H1 (cell line): ENCODE data around the gene ESR1. TPM values are rescaled to one million over a fixed set of nuclear protein-coding genes. Genes with fewer than 3 reads are reported as not detected.

Experiments used
- CTCF ChIA-PET: fragments of 300-600 bp; sonication (Branson Sonifier 250); formaldehyde crosslinking; loops from one replicate; lab custom pipeline; 2021; ENCODE audit not compliant: partially characterized antibody; lab: Charles Lee
- POLR2A ChIA-PET: fragments of 300-600 bp; sonication (Branson Sonifier 250); formaldehyde crosslinking; loops from one replicate; lab custom pipeline; 2021; ENCODE audit warnings: inconsistent platforms; ENCODE audit not compliant: partially characterized antibody; lab: Charles Lee
- DNase-seq, 2 experiments: peaks; one replicate each; pipeline versions ENCODE4 v3.0.0 to v3.0.0-alpha.2; 2010 to 2022; ENCODE audit warnings: low spot score in 2 of 2, low read depth in 1 of 2, mixed read lengths in 1 of 2
- FAIRE-seq: peaks from 2 replicates; lab custom pipeline; 2011; peaks lifted over from hg19 to GRCh38; lab: Jason Lieb, UNC
- H2AFZ ChIP-seq: 2 replicates; pipeline ENCODE4 v1.8.1; 2012; ENCODE audit warnings: low read length, inconsistent platforms
- H2AK5ac ChIP-seq: 2 replicates; pipeline ENCODE4 v1.6.1; 2013; ENCODE audit warnings: low read depth, low read length
- H2BK120ac ChIP-seq: replicated peaks from 2 replicates; pipeline ENCODE3; 2013; ENCODE audit warnings: low read depth, low read length, inconsistent platforms
- H2BK12ac ChIP-seq: 2 replicates; pipeline ENCODE4 v1.6.1; 2013; ENCODE audit warnings: low read depth, low read length
- H2BK15ac ChIP-seq: 2 replicates; pipeline ENCODE4 v1.6.1; 2013; ENCODE audit warnings: low read length
- H2BK20ac ChIP-seq: 2 replicates; pipeline ENCODE4 v1.6.1; 2013; ENCODE audit warnings: low read length
- H2BK5ac ChIP-seq: 2 replicates; pipeline ENCODE4 v1.6.1; 2013; ENCODE audit warnings: low read depth, low read length
- H3K14ac ChIP-seq: 2 replicates; pipeline ENCODE4 v1.6.1; 2013; ENCODE audit warnings: inconsistent platforms; ENCODE audit not compliant: insufficient read length
- H3K18ac ChIP-seq: 2 replicates; pipeline ENCODE4 v1.6.1; 2013; ENCODE audit warnings: low read length; ENCODE audit errors: extremely low read depth
- H3K23ac ChIP-seq: 2 replicates; pipeline ENCODE4 v1.6.1; 2013; ENCODE audit warnings: inconsistent platforms; ENCODE audit not compliant: insufficient read length
- H3K23me2 ChIP-seq: 2 replicates; pipeline ENCODE4 v1.6.1; 2013; ENCODE audit warnings: low read depth, low read length
- H3K27ac ChIP-seq: 2 replicates; pipeline ENCODE4 v1.6.1; 2011; ENCODE audit warnings: low read depth, low read length, inconsistent platforms
- H3K27me3 ChIP-seq, 4 experiments: replicated peaks in 1 of 4; 1 replicate in 1 of 4; 2 replicates in 3 of 4; pipeline versions ENCODE4 v1.6.1 to v1.8.1; 2011 to 2013; ENCODE audit warnings: low read length in 3 of 4, mild to moderate bottlenecking in 3 of 4, inconsistent platforms in 2 of 4, mixed read lengths in 2 of 4, moderate library complexity in 1 of 4; ENCODE audit not compliant: control insufficient read depth in 3 of 4, insufficient read depth in 3 of 4; ENCODE audit errors: extremely low read depth in 1 of 4
- H3K36me3 ChIP-seq, 4 experiments: 2 replicates each; pipeline versions ENCODE4 v1.6.1 to v1.8.1; 2011 to 2013; ENCODE audit warnings: mild to moderate bottlenecking in 4 of 4, low read length in 3 of 4, moderate library complexity in 2 of 4, control low read depth in 1 of 4, inconsistent platforms in 1 of 4; ENCODE audit not compliant: insufficient read depth in 4 of 4, control insufficient read depth in 2 of 4
- H3K4ac ChIP-seq: replicated peaks from 2 replicates; pipeline ENCODE3; 2013; ENCODE audit warnings: low read length, low read depth, mixed read lengths, inconsistent platforms; ENCODE audit not compliant: insufficient read length
- H3K4me1 ChIP-seq, 4 experiments: replicated peaks in 1 of 4; 1 replicate in 1 of 4; 2 replicates in 3 of 4; pipeline versions ENCODE4 v1.6.1 to v1.8.1; 2011 to 2013; ENCODE audit warnings: low read length in 3 of 4, inconsistent platforms in 2 of 4, mixed read lengths in 1 of 4; ENCODE audit not compliant: insufficient read depth in 4 of 4, control insufficient read depth in 3 of 4
- H3K4me2 ChIP-seq, 2 experiments: 2 replicates each; pipeline versions ENCODE4 v1.6.1 to v1.8.1; 2011 to 2013; ENCODE audit warnings: low read depth in 2 of 2, low read length in 2 of 2, control low read depth in 1 of 2, inconsistent platforms in 1 of 2, mild to moderate bottlenecking in 1 of 2; ENCODE audit not compliant: insufficient read depth in 1 of 2
- H3K4me3 ChIP-seq, 4 experiments: fragments of 200-600, 300-600 bp in 1 of 4; sonication (generic), shearing (Covaris generic), sonication (Bioruptor Twin) in 1 of 4; 2 replicates each; pipeline versions ENCODE4 v1.5.1 to v1.8.1; 2011 to 2016; ENCODE audit warnings: low read length in 4 of 4, low read depth in 3 of 4, control low read depth in 2 of 4, inconsistent platforms in 2 of 4, mild to moderate bottlenecking in 2 of 4, mixed read lengths in 1 of 4, moderate library complexity in 1 of 4; ENCODE audit not compliant: insufficient read depth in 2 of 4; ENCODE audit errors: extremely low read depth in 1 of 4
- H3K56ac ChIP-seq: replicated peaks from 2 replicates; pipeline ENCODE3; 2013; ENCODE audit warnings: low read depth, mild to moderate bottlenecking, mixed read lengths, low read length, inconsistent platforms; ENCODE audit not compliant: insufficient read length
- H3K79me1 ChIP-seq: 2 replicates; pipeline ENCODE4 v1.6.1; 2013; ENCODE audit warnings: low read depth, low read length, control low read depth
- H3K79me2 ChIP-seq, 2 experiments: 2 replicates each; pipeline versions ENCODE4 v1.6.1 to v1.8.1; 2012 to 2013; ENCODE audit warnings: low read length in 2 of 2, mild to moderate bottlenecking in 2 of 2, inconsistent platforms in 1 of 2; ENCODE audit not compliant: insufficient read depth in 2 of 2, control insufficient read depth in 1 of 2
- H3K9ac ChIP-seq, 4 experiments: replicated peaks in 1 of 4; 1 replicate in 1 of 4; 2 replicates in 3 of 4; pipeline versions ENCODE4 v1.6.1 to v1.8.1; 2011 to 2013; ENCODE audit warnings: low read depth in 3 of 4, low read length in 3 of 4, control low read depth in 2 of 4, mild to moderate bottlenecking in 2 of 4, moderate library complexity in 2 of 4, inconsistent platforms in 1 of 4; ENCODE audit errors: extremely low read depth in 1 of 4
- H3K9me3 ChIP-seq, 2 experiments: 2 replicates each; pipeline versions ENCODE4 v1.6.1 to v1.8.1; 2012 to 2013; ENCODE audit warnings: mild to moderate bottlenecking in 2 of 2, moderate library complexity in 2 of 2, control low read depth in 1 of 2, inconsistent platforms in 1 of 2, low read depth in 1 of 2, low read length in 1 of 2, mixed read lengths in 1 of 2; ENCODE audit not compliant: insufficient read depth in 2 of 2
- H4K20me1 ChIP-seq, 2 experiments: replicated peaks in 1 of 2; 2 replicates each; pipeline versions ENCODE3 to v1.8.1; 2011 to 2013; ENCODE audit warnings: inconsistent platforms in 2 of 2, low read length in 2 of 2, mild to moderate bottlenecking in 1 of 2; ENCODE audit not compliant: insufficient read depth in 2 of 2, control insufficient read depth in 1 of 2
- H4K5ac ChIP-seq: 2 replicates; pipeline ENCODE4 v1.6.1; 2013; ENCODE audit warnings: low read length, low read depth, mixed read lengths, inconsistent platforms; ENCODE audit not compliant: insufficient read length
- H4K8ac ChIP-seq: 2 replicates; pipeline ENCODE4 v1.8.0; 2013; ENCODE audit warnings: mild to moderate bottlenecking, moderate library complexity, low read length, inconsistent platforms; ENCODE audit not compliant: insufficient read depth; ENCODE audit errors: extremely low read depth
- H4K91ac ChIP-seq: replicated peaks from 2 replicates; pipeline ENCODE3; 2013; ENCODE audit warnings: low read length, mixed read lengths, inconsistent platforms; ENCODE audit not compliant: insufficient read length
- CTCF ChIP-seq, 3 experiments: IDR thresholded peaks; 1 replicate in 2 of 3; 2 replicates in 1 of 3; pipeline versions ENCODE4 v1.5.1 to v1.6.1; 2011; ENCODE audit warnings: low read length in 3 of 3, mild to moderate bottlenecking in 3 of 3, inconsistent platforms in 2 of 3, low read depth in 1 of 3, moderate library complexity in 1 of 3; ENCODE audit not compliant: insufficient read depth in 1 of 3; ENCODE audit errors: control extremely low read depth in 1 of 3
- SRF ChIP-seq: IDR thresholded peaks from 2 replicates; pipeline ENCODE4 v1.6.1; 2011; ENCODE audit warnings: mild to moderate bottlenecking, low read depth, low read length, moderate library complexity
- WGBS, 2 experiments: shearing (Covaris generic) in 1 of 2; methylation state at CpG; one replicate each; pipeline versions ENCODE4 v1.1.6 to v1.1.7; 2013 to 2015; ENCODE audit warnings: low lambda C conversion rate in 2 of 2, mixed read lengths in 2 of 2, inconsistent platforms in 1 of 2, low coverage in 1 of 2, missing lambda C conversion rate in 1 of 2; ENCODE audit not compliant: insufficient replicate concordance in 2 of 2, insufficient coverage in 1 of 2, insufficient read length in 1 of 2; ENCODE audit errors: extremely low coverage in 1 of 2, missing lambda C conversion rate in 1 of 2; 5-methylcytosine and 5-hydroxymethylcytosine counted together
- polyA plus RNA-seq, 7 experiments: library from polyadenylated mRNA; depleted of rRNA in 3 of 7; stranded (reverse) in 5 of 7; unstranded in 2 of 7; fragments of >200 nt in 5 of 7; fragments of 200-250 nt in 2 of 7; gene quantifications; 1 replicate in 5 of 7; 2 replicates in 1 of 7; 4 replicates in 1 of 7; pipeline versions ENCODE4 v1.2.1 to v1.2.3, GENCODE V29; 2011 to 2013; ENCODE audit warnings: missing spikeins in 2 of 7, mixed read lengths in 2 of 7
- total RNA-seq: library from RNA; stranded (reverse); fragmentation: NEBNext Ultra II Directional; extraction: Animal tissue kit (Norgen Biotek cat#: 25700); gene quantifications from 2 replicates; pipeline ENCODE4 v1.2.1, GENCODE V29; 2021

Gene ESR1
- total and polyA plus RNA-seq, 2 of the 8 experiments (the other 6 are each of a cell fraction or from before 2014, with no cell fraction given): 0.03 to 0.17 TPM

DNA sequence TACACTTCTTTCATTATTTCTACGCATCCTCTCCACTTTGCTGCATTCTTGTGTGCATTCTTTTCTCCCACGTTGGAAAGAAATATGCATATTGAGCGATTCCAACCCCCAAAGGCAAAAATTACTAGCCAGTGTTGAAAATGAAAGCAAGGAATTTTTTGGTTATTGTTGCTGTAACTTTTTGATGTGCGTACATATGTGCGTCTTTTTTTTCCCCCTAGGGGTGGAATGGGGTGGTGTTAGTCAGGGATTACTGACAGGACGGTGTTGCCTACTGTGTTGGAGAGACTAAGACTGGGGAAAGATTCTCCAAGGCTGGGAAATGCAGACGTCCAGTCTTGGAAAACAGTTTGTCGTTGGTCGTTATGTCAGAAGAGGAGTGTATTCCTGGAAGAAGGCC, 44.2 kb upstream of the ESR1 start:
- Histone ChIP-seq H2BK12ac (no peak overlapping the region), H3K14ac (no peak overlapping the region), H3K27ac (no peak overlapping the region), H3K18ac (no peak overlapping the region), H2AFZ (peak overlapping the region; percentile 88; the same call in 1 of the 2 replicates), H3K23ac (no peak overlapping the region), H3K23me2 (peaks cover 1% of the 10 kb centered on the region; the same call in 1 of the 2 replicates), H4K20me1 (no peaks in the 10 kb centered on the region), H2BK15ac (no peak overlapping the region), H4K91ac (no peak overlapping the region), H3K9me3 (no peaks in the 10 kb centered on the region), H2AK5ac (no peak overlapping the region), H3K36me3 (no peaks in the 10 kb centered on the region), H2BK20ac (no peak overlapping the region), H3K9ac (no peak overlapping the region), H4K5ac (no peak overlapping the region), H3K27me3 (peaks cover 0 to 1% (median 0%) of the 10 kb centered on the region in 4 experiments; a peak in 1 of 7 replicates), H3K4me1 (peaks cover 0 to 9% (median 2%) of the 10 kb centered on the region in 4 experiments; a peak in 3 of 7 replicates), H4K8ac (no peak overlapping the region), H2BK5ac (no peak overlapping the region), H3K56ac (no peak overlapping the region), H3K79me1 (no peaks in the 10 kb centered on the region), H3K79me2 (no peaks in the 10 kb centered on the region), H3K4me3 (no peak overlapping the region), H3K4me2 (peak overlapping the region; percentile 46 to 56; a peak in 2 of 4 replicates), H3K4ac (no peak overlapping the region), H2BK120ac (no peak overlapping the region)
- DNase-seq (no peak), FAIRE-seq (peak; percentile 57)
- ChIA-PET POLR2A (no interaction called here), CTCF (interaction anchor here (0.8 to 1.1 kb wide), 4 partner anchors 12 to 359 kb away, joined by 3 to 4 read pairs (median 4); no protein-coding TSS in a partner anchor)
- TF ChIP-seq SRF: no peak
- peak in 1 of 3 experiments; percentile 40; a peak in 1 of 4 replicates for TF ChIP-seq CTCF (IDR thresholded peaks at IDR 0.05; ENCODE audit: control extremely low read depth in 1 of 3, insufficient read depth in 1 of 3, low read depth in 1 of 3, low read length in 3 of 3)
- 72% methylated on average over 9 of the region's 9 CpGs; no CpG with 5 or more reads in 1 of the 2 experiments for WGBS, 2 experiments
